Stimulated activated CD4-positive, alpha-beta T cell treated with anti-CD3 and anti-CD28 coated beads, Interleukin-12 subunit alpha, Interleukin-12 subunit beta, amount 100 ng/mL, for 48 hours (primary cell): Measurements from ENCODE around the gene STEAP4.

Experiments
- DNase-seq, 3 donors: peaks; one replicate each; pipeline ENCODE4 v3.0.0-alpha.2; 2020; ENCODE audit warnings: low read depth in 2 of 3, low spot score in 1 of 3

The STEAP4 gene

DNA sequence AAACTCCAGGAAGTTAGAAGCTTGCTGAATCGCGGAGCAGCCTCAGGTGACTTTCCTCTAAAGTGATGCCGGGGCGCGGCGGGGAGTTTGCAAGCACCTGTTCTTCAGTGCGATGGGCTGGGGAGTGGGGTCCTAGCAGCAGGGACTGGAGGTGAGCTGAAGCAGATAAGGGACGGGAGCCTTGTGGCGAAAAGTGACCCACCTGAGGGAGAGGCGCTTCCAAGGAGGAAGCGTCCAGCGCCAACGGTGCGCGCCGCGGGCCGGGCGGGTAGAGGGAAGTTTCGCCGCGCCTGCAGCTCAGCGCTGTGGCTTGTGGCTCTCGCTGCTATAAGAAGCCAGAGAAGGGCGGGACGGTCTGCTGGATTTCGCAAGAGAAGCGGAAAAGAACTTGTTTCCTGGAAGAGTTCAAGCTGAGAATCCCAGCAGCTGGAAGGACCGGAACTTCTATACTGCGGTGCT is at the start of gene STEAP4:
Gene STEAP4 (minus strand): TSS at position 305 of the 459 bp plus-strand sequence. CDS start 22,625 bp downstream, outside the sequence.
- DNase-seq: no peak

GRCh38 chr7:88355011-88355410 is 48.3 kb upstream of the STEAP4 start:
- no peak for DNase-seq

DNA sequence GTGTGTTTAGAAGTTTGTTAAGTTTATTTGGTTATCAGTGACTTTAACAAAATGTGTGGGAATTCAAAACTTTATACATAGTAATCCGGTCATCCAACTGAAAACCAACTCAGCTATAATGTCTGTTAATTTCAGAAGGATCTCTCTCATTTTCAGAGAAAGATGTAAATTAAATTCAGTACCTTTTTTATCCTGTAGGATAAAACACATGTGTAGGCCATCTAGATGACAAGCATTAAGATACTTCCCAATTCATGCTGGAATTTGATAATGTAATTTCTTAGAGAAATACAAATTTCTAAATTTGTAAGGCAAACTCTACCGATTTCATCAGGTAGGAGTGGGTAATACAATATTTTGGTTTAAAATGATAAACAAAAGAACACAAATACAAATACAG is 43.4 kb upstream of the STEAP4 start:
- no peak for DNase-seq

GRCh38 chr7:88347517-88347916 is 40.8 kb upstream of the STEAP4 start:
- DNase-seq: no peak

DNA sequence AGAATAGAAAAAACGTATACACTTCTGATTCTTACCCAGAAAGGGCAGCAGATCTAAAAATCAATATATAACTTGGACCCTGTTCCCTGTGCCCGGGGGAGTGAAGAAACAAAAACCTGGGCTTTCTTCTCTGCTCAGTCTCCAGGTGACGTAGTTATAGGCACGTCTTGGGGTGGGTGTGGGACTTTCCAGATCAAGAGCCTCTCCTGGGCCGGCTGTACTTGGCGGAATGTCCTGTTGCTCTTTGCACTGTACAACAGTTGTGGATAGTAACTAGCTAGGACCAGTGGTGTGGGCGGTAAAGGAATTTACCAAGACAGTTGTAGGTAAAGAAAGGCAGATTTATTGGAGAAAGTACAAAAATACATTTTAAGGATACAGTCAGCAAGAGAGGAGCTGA is 40.4 kb upstream of the STEAP4 start:
- no peak for DNase-seq

GRCh38 chr7:88346357-88346756 is 39.7 kb upstream of the STEAP4 start:
- DNase-seq: no peak

DNA sequence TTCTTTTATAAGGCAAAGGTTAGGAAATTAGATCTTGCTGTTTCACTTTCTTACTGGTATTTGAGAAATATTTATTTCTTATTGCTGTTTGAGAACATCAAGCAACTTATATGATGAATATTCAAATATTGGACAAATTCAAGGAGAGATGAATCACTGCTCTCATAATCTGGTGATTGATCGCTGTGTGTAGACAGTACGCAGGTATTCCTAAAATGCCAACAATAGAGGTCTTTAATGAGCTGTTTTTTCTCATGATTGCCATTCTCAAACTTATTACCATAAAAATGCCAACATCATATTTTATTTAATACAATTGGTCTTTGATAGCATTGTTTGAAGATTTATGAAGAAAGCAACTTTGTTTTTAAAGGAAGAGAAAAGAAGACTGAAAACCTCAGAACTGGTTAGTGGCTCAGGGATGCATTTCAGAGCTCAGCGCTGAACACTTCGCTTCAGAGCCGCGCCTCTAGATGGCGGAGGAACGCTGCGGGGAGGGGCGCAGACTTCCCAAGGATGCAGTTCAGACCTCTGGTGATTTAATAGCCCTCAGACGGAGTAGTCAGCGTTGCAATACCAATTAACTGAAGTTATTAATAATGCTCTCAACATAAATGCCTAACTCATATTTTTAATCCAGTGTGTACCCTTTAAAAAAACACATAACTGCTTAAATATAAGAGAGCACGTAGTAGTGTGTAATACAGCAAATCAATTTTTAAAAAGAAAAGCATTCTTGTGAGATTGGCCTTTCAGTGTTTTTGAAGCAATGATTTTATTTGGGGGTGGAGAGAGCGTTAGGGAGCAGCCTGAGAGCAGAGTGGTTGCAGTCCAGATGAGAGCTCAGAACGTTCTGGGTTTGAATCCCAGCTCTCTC is 38.5 kb upstream of the STEAP4 start:
- peak in 1 of 3 donors; percentile 2 for DNase-seq

GRCh38 chr7:88344271-88344670 is 37.6 kb upstream of the STEAP4 start:
- no peak for DNase-seq

DNA sequence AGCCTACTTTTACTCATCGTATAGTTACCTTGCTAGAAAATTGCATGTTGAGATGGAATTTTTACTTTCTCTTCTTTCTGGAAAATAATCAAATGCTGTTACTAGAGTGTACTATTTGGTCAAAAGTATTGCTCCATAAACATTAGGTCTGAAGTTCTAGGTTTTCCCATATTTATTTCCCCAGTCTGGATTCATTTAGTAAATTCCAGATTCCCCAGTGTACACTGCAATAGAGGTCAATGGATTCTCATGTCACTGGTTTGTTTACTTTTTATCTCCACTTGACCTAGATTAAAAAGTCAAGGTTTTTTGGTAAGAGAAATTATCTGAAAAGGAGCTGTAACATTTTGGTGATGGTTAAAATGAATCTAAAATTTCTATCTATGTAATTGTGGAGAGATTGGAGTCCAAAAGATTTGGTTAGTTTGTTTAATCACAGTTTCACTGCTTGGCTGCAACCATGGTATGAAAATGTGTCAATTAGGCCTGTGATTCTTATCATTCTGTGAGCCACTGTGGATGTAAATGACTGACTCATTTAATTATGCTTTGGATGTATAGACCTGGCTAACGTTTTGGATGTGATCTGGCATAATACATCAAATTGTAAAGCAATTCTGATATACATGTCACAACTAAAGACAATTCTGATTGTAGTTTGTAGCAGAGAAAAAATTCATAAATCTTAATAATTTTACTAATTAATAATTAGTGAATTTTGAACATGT is 32.7 kb upstream of the STEAP4 start:
- DNase-seq: no peak

DNA sequence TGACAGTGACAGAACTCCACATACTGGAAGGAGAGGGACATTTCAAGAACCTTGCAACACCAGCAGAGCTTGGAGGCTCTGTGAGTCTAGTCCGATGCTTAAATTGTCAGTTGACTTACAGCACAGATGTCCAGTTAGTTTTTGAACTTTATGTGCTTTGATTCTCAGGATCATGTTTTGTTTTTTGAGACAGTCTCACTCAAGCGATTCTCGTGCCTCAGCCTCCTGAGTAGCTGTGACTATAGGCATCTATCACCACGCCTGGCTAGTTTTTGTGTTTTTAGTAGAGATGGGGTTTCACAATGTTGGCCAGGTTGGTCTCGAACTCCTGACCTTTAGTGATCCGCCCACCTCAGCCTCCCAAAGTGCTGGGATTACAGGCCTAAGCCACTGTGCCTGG is 31.8 kb upstream of the STEAP4 start:
- DNase-seq: no peak

- no peak for DNase-seq
Observed at GRCh38 chr7:88337572-88337971, 30.9 kb upstream of the STEAP4 start.

GRCh38 chr7:88331322-88331721 is 24.6 kb upstream of the STEAP4 start:
- no peak for DNase-seq

GRCh38 chr7:88329532-88330463 is 23.1 kb upstream of the STEAP4 start:
- DNase-seq: no peak

GRCh38 chr7:88328787-88329186 is 22.1 kb upstream of the STEAP4 start:
- no peak for DNase-seq

DNA sequence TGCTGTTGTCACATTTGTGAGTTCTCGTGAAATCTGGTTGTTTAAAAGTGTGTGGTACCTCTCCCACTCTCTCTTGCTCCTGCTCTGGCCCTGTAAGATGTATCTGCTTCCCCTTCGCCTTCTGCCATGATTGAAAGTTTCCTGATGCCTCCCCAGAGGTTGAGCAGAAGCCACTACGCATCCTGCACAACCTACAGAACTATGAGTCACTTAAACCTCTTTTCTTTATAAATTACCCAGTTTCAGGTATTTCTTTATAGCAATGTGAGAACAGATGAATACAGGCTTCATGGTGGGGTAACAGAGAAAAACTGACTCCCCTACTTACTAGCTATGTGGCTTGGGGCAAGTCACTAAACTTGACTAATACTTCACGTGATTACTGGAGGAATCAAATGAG is 18.0 kb upstream of the STEAP4 start:
- DNase-seq: no peak

DNA sequence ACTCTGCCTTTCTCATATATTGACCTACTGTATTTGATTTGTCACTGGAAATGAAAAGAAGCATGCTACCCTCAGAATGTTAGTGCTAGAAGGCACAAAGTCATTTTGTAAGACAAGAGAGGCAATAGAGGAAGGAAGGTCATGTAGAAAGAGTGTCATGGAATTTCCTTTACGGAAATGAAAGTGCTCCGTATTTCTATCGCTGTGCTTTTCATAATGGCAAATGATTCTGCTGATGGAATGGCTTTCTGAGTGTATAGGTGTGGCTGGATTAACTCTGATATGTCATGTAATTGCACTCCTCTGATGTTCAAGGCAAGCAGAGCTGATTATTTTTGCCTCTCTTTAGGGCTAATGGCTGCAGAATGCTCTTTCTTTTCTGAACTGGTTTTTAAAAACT is 15.5 kb upstream of the STEAP4 start:
- no peak for DNase-seq

DNA sequence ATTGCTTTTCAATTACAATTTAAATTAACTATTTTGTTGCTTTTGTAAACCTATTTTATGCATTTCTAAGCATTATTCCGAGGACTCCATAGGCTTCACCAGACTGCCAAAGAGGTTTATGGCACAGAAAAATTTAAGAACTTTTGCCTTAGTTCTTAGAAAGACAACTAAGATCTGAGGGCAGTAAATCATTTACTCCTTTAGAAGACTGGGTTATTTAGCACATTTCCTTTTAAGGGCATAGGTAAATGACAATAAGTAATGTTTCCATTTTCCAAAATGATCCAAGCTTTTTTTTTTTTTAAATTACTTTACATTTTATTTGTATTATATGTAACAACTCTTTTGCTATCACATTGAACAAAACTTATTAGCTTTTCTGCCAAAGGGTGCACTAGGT is 15.0 kb upstream of the STEAP4 start:
- no peak for DNase-seq

GRCh38 chr7:88318196-88318595 is 11.5 kb upstream of the STEAP4 start:
- no peak for DNase-seq

GRCh38 chr7:88317422-88317821 is 10.7 kb upstream of the STEAP4 start:
- DNase-seq: no peak

- DNase-seq: no peak
Observed at GRCh38 chr7:88316456-88316855, 9.8 kb upstream of the STEAP4 start.

- no peak for DNase-seq
Observed at GRCh38 chr7:88315522-88315921, 8.8 kb upstream of the STEAP4 start.
